Activated T-helper 1 cell treated with anti-CD3 and anti-CD28 coated beads, Interleukin-12 subunit alpha, Interleukin-12 subunit beta, Interleukin-2, Interleukin-4 antibody, amounts not matched to agents 30 ng/mL and 10 ng/mL and 1 ng/mL, durations not matched to agents 14 hours and 24 hours and 36 hours (primary cell): ENCODE data around the gene NSFL1C. TPM values are rescaled to one million over a fixed set of nuclear protein-coding genes. Genes with fewer than 3 reads are reported as not detected.

ENCODE experiments used
- DNase-seq: peaks from one replicate; pipeline ENCODE4 v3.0.0; 2021; ENCODE audit warnings: low spot score
- H3K27ac Mint-ChIP-seq: one replicate; pipeline ENCODE4 v1.8.0; 2021; ENCODE audit warnings: mild to moderate bottlenecking, mixed read lengths
- H3K27me3 Mint-ChIP-seq: one replicate; pipeline ENCODE4 v1.8.0; 2022; ENCODE audit warnings: mild to moderate bottlenecking, moderate library complexity, mixed read lengths; ENCODE audit not compliant: insufficient read depth
- H3K36me3 Mint-ChIP-seq: one replicate; pipeline ENCODE4 v1.8.0; 2021; ENCODE audit warnings: low read depth, mixed read lengths
- H3K4me1 Mint-ChIP-seq: one replicate; pipeline ENCODE4 v1.8.0; 2021; ENCODE audit warnings: low read depth, mixed read lengths
- H3K4me3 Mint-ChIP-seq: one replicate; pipeline ENCODE4 v1.8.0; 2021; ENCODE audit warnings: mild to moderate bottlenecking, moderate library complexity, mixed read lengths
- H3K9me3 Mint-ChIP-seq: one replicate; pipeline ENCODE4 v1.8.0; 2021; ENCODE audit warnings: mixed read lengths
- intact Hi-C: fragments of 100-400 bp; cut with micrococcal nuclease; formaldehyde crosslinking; loops from one replicate; pipeline ENCODE4 v1.15.1; 2024
- total RNA-seq: library from RNA; stranded (reverse); gene quantifications from 2 replicates; pipeline ENCODE4 v1.2.3, GENCODE V29; 2022

NSFL1C gene
- total RNA-seq, 1 donor from 2014 or later, result 111 TPM

- DNase-seq, result no peak
- H3K9me3 Mint-ChIP-seq, result no peaks in the 10 kb centered on the region
- H3K36me3 Mint-ChIP-seq, result peaks cover 36% of the 10 kb centered on the region
- H3K4me1 Mint-ChIP-seq, result peaks cover 7% of the 10 kb centered on the region
- peaks cover 3% of the 10 kb centered on the region for H3K27me3 Mint-ChIP-seq
- H3K4me3 Mint-ChIP-seq, result no peak overlapping the region
- no peak overlapping the region for H3K27ac Mint-ChIP-seq
- intact Hi-C loops, result no loop called here
These were observed 25.5 kb downstream of the NSFL1C start for GRCh38 chr20:1441133-1441532.

DNA sequence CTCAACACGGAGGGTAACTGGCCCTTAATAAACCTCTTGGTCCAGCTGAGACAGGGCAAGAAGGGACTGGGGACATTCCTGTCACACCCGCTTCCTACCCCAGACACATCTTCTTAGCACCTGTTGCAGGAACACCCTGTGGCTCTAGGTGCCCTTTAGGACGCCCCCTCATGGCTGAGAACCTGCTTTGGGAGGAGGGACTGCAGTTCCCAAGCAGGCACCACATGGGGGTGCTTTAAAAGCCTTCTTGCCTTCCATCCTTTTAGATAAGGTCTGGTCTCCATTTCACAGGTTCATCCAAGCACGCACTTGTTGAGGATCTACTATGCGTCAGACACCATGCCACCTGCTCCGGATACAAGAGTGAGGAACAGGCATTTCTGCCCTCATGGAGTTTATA lies 26.6 kb downstream of the NSFL1C start:
- peaks cover 18% of the 10 kb centered on the region for H3K4me1 Mint-ChIP-seq
- intact Hi-C loops, result no loop called here
- DNase-seq, result no peak
- peaks cover 3% of the 10 kb centered on the region for H3K27me3 Mint-ChIP-seq
- H3K4me3 Mint-ChIP-seq, result no peak overlapping the region
- no peaks in the 10 kb centered on the region for H3K9me3 Mint-ChIP-seq
- no peak overlapping the region for H3K27ac Mint-ChIP-seq
- H3K36me3 Mint-ChIP-seq, result peaks cover 28% of the 10 kb centered on the region

GRCh38 chr20:1438361-1438760 lies 28.3 kb downstream of the NSFL1C start:
- H3K9me3 Mint-ChIP-seq, result peaks cover 3% of the 10 kb centered on the region
- no peak overlapping the region for H3K4me3 Mint-ChIP-seq
- H3K4me1 Mint-ChIP-seq, result peaks cover 29% of the 10 kb centered on the region
- peaks cover 10% of the 10 kb centered on the region for H3K27me3 Mint-ChIP-seq
- intact Hi-C loops, result loop anchor here (5.0 kb wide), 1 partner anchor 321 kb away; the partner anchor contains the start of gene PSMF1
- peaks cover 26% of the 10 kb centered on the region for H3K36me3 Mint-ChIP-seq
- no peak overlapping the region for H3K27ac Mint-ChIP-seq
- DNase-seq, result no peak

GRCh38 chr20:1437235-1437904 lies 29.3 kb downstream of the NSFL1C start:
- peaks cover 17% of the 10 kb centered on the region for H3K27me3 Mint-ChIP-seq
- intact Hi-C loops, result loop anchor here (1.0 to 5.0 kb wide), 6 partner anchors 44 to 320 kb away; partner anchors contain the start of genes FKBP1A, PSMF1 and RAD21L1
- peaks cover 21% of the 10 kb centered on the region for H3K36me3 Mint-ChIP-seq
- no peak overlapping the region for H3K27ac Mint-ChIP-seq
- DNase-seq, result peak; percentile 66
- H3K4me1 Mint-ChIP-seq, result peaks cover 35% of the 10 kb centered on the region
- no peak overlapping the region for H3K4me3 Mint-ChIP-seq
- H3K9me3 Mint-ChIP-seq, result peaks cover 3% of the 10 kb centered on the region

GRCh38 chr20:1436263-1436662 lies 30.4 kb downstream of the NSFL1C start:
- intact Hi-C loops, result loop anchor here (5.0 kb wide), 1 partner anchor 319 kb away; the partner anchor contains the start of gene PSMF1
- no peak overlapping the region for H3K27ac Mint-ChIP-seq
- peaks cover 3% of the 10 kb centered on the region for H3K9me3 Mint-ChIP-seq
- H3K4me3 Mint-ChIP-seq, result no peak overlapping the region
- H3K36me3 Mint-ChIP-seq, result peaks cover 15% of the 10 kb centered on the region
- DNase-seq, result no peak
- peaks cover 44% of the 10 kb centered on the region for H3K4me1 Mint-ChIP-seq
- H3K27me3 Mint-ChIP-seq, result peaks cover 28% of the 10 kb centered on the region

- intact Hi-C loops, result loop anchor here (1.0 to 5.0 kb wide), 4 partner anchors 32 to 318 kb away; partner anchors contain the start of genes PSMF1 and SNPH
- H3K36me3 Mint-ChIP-seq, result peaks cover 15% of the 10 kb centered on the region
- DNase-seq, result no peak
- H3K27ac Mint-ChIP-seq, result peak overlapping the region; percentile 73
- H3K9me3 Mint-ChIP-seq, result peaks cover 3% of the 10 kb centered on the region
- H3K4me1 Mint-ChIP-seq, result peaks cover 48% of the 10 kb centered on the region
- peak overlapping the region; percentile 17 for H3K4me3 Mint-ChIP-seq
- peaks cover 31% of the 10 kb centered on the region for H3K27me3 Mint-ChIP-seq
These were observed 31.3 kb downstream of the NSFL1C start for GRCh38 chr20:1435337-1435699.

DNA sequence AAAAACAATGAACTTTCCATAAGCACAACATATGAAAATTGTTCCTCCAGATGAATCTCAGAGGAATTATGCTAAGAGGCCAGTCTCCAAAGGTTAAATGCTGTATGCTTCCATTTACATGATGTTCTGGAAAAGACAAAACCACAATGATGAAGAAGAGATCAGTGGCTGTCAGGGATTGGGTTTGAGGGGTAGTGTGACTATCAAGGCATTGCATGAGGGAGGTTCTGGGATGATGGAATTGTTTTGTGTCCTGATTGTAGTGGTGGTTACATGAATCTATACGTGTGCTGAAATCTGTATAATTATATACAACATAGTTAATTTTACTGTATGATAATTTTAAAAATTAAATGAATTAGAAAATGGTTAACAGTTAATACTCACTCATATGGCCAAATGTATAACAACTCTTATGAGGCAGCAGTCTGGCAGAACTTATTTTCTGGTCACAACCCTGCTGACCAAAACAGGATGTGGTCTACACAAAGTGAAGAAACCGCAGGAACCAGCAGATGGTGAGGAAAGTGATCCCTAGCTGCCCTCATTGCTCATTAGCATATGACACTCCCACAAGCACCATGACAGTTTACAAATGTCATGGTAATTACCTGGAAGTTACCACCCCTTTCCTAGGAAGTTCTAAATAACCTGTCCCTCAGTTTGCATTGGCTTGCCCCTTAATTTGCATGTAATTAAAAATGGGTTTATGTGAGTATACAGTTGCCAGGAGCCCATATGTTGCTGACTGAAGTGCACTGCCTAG lies 31.9 kb downstream of the NSFL1C start:
- DNase-seq, result peak; percentile 77
- peaks cover 11% of the 10 kb centered on the region for H3K36me3 Mint-ChIP-seq
- H3K27ac Mint-ChIP-seq, result peak overlapping the region; percentile 73
- peaks cover 3% of the 10 kb centered on the region for H3K9me3 Mint-ChIP-seq
- H3K4me1 Mint-ChIP-seq, result peaks cover 48% of the 10 kb centered on the region
- intact Hi-C loops, result loop anchor here (1.0 to 5.0 kb wide), 4 partner anchors 33 to 317 kb away; partner anchors contain the start of genes PSMF1 and SNPH
- H3K4me3 Mint-ChIP-seq, result peak overlapping the region; percentile 37
- H3K27me3 Mint-ChIP-seq, result peaks cover 34% of the 10 kb centered on the region

DNA sequence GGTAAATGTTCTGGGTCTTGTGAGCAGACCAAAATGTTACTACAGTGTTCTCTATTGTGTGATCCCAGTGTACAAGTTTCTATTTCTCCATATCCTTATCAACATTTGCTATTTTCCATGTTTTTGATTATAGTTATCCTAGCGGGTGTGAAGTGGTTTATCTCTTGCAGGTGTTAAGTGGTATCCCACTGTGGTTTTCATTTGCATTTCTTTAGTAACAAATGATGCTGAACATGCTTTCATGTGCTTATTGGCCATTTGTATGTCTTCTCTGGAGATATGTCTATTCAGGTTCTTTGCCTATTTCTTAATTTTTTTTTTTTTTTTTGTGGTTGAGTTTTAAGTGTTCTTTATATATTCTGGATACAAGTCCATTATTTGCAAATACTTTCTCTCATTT lies 35.5 kb downstream of the NSFL1C start:
- intact Hi-C loops, result no loop called here
- DNase-seq, result no peak
- Mint-ChIP-seq H3K4me1 (peaks cover 55% of the 10 kb centered on the region), H3K4me3 (no peak overlapping the region), H3K9me3 (peaks cover 3% of the 10 kb centered on the region), H3K27ac (no peak overlapping the region), H3K27me3 (peaks cover 31% of the 10 kb centered on the region), H3K36me3 (peaks cover 11% of the 10 kb centered on the region)

GRCh38 chr20:1430004-1430451 lies 36.6 kb downstream of the NSFL1C start:
- Mint-ChIP-seq H3K4me3 (no peak overlapping the region), H3K9me3 (peaks cover 3% of the 10 kb centered on the region), H3K27ac (no peak overlapping the region), H3K36me3 (peaks cover 8% of the 10 kb centered on the region), H3K27me3 (peaks cover 31% of the 10 kb centered on the region), H3K4me1 (peaks cover 48% of the 10 kb centered on the region)
- no peak for DNase-seq
- intact Hi-C loops, result no loop called here

- Mint-ChIP-seq H3K27me3 (peaks cover 28% of the 10 kb centered on the region), H3K4me3 (no peak overlapping the region), H3K36me3 (peaks cover 5% of the 10 kb centered on the region), H3K4me1 (peaks cover 40% of the 10 kb centered on the region), H3K9me3 (peaks cover 1% of the 10 kb centered on the region), H3K27ac (no peak overlapping the region)
- no peak for DNase-seq
- intact Hi-C loops, result no loop called here
These were observed 37.4 kb downstream of the NSFL1C start for GRCh38 chr20:1429143-1429728.

- no peak overlapping the region for H3K4me3 Mint-ChIP-seq
- peaks cover 39% of the 10 kb centered on the region for H3K4me1 Mint-ChIP-seq
- H3K27me3 Mint-ChIP-seq, result peaks cover 19% of the 10 kb centered on the region
- DNase-seq, result no peak
- no peak overlapping the region for H3K27ac Mint-ChIP-seq
- H3K9me3 Mint-ChIP-seq, result no peaks in the 10 kb centered on the region
- H3K36me3 Mint-ChIP-seq, result peaks cover under 1% of the 10 kb centered on the region
- intact Hi-C loops, result no loop called here
These were observed 39.1 kb downstream of the NSFL1C start for GRCh38 chr20:1427457-1428054.

DNA sequence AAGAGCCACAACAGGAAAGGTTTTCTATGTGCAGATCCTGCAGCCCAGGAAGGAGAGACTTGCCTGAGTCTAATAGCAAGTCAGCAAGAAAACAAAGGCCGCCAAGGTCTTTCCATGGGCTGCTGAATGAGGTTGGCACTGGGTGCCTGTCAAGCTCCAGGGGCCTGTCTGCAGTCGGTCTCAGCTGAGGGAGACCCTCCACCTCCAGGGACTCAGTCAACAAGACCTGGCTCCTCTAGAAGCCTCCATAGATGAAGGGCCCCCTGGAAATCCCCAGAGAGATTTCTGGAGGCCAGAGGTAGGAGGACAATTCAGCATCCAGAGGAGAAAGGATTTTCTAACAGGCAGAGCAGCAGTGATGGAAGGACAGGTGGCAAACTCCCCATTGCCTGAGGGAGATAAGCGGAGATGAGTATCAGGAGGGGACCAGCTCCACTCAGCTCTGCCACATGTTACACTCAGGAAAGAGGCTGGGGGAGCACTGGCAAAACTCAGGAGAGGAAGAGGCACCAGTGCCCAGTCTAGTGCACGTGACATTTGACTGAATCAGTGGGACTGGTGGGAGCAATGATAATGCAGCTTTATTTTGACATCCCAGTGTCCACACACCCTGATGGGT lies 40.3 kb downstream of the NSFL1C start:
- H3K36me3 Mint-ChIP-seq, result peaks cover 2% of the 10 kb centered on the region
- intact Hi-C loops, result no loop called here
- H3K9me3 Mint-ChIP-seq, result peaks cover 5% of the 10 kb centered on the region
- no peak overlapping the region for H3K4me3 Mint-ChIP-seq
- H3K27me3 Mint-ChIP-seq, result peaks cover 9% of the 10 kb centered on the region
- H3K4me1 Mint-ChIP-seq, result peaks cover 29% of the 10 kb centered on the region
- H3K27ac Mint-ChIP-seq, result peak overlapping the region; percentile 21
- DNase-seq, result no peak
